SKM-1 (cell line): ENCODE results near the gene KCNAB2.

ENCODE experiments used
- DNase-seq: peaks from one replicate; lab custom pipeline; 2025; ENCODE audit not compliant: unreplicated experiment; lab: John Stamatoyannopoulos, UW

Gene KCNAB2

GRCh38 chr1:6094801-6095505 lies 49.3 kb downstream of the KCNAB2 start:
- no peak for DNase-seq

- no peak for DNase-seq
These were observed 50.0 kb downstream of the KCNAB2 start for GRCh38 chr1:6095511-6096242.

GRCh38 chr1:6096243-6097116 lies 50.8 kb downstream of the KCNAB2 start:
- no peak for DNase-seq

GRCh38 chr1:6097117-6097595 lies 51.5 kb downstream of the KCNAB2 start:
- DNase-seq: no peak

- DNase-seq: no peak
These were observed 52.1 kb downstream of the KCNAB2 start for GRCh38 chr1:6097824-6098223.

- DNase-seq: no peak
These were observed 52.9 kb downstream of the KCNAB2 start for GRCh38 chr1:6098303-6099215.

GRCh38 chr1:6099297-6099696 lies 53.6 kb downstream of the KCNAB2 start:
- DNase-seq: no peak

GRCh38 chr1:6099787-6100765 lies 54.4 kb downstream of the KCNAB2 start:
- no peak for DNase-seq

- DNase-seq: no peak
These were observed 55.4 kb downstream of the KCNAB2 start for GRCh38 chr1:6100861-6101783.

- no peak for DNase-seq
These were observed 56.3 kb downstream of the KCNAB2 start for GRCh38 chr1:6101826-6102531.

- DNase-seq: no peak
These were observed 56.8 kb downstream of the KCNAB2 start for GRCh38 chr1:6102532-6102845.

GRCh38 chr1:6103111-6103853 lies 57.6 kb downstream of the KCNAB2 start:
- no peak for DNase-seq

- no peak for DNase-seq
These were observed 58.3 kb downstream of the KCNAB2 start for GRCh38 chr1:6103854-6104530.

GRCh38 chr1:6104631-6105030 lies 58.9 kb downstream of the KCNAB2 start:
- no peak for DNase-seq

- no peak for DNase-seq
These were observed 59.6 kb downstream of the KCNAB2 start for GRCh38 chr1:6105218-6105679.

- no peak for DNase-seq
These were observed 60.1 kb downstream of the KCNAB2 start for GRCh38 chr1:6105763-6106162.
